Tibial nerve (tissue), 4 donors: ENCODE results near the gene GRIN3B. TPM values are rescaled to one million over a fixed set of nuclear protein-coding genes. Genes with fewer than 3 reads are reported as not detected.

Experiments used
- DNase-seq, 2 donors: peaks; one replicate each; pipeline ENCODE4 v3.0.0-alpha.2; 2019; ENCODE audit warnings: low spot score in 2 of 2
- H3K27ac ChIP-seq, 4 donors: fragments of 200-600 bp; sonication (generic) in 3 of 4; one replicate each; pipeline ENCODE4 v1.5.1; 2017 to 2019; ENCODE audit warnings: mild to moderate bottlenecking in 1 of 4
- H3K27me3 ChIP-seq, 2 donors: fragments of 200-600 bp; sonication (generic) in 1 of 2; one replicate each; pipeline versions ENCODE4 v1.5.1 to v1.6.0; 2017 to 2019
- H3K36me3 ChIP-seq, 3 donors: fragments of 200-600 bp; sonication (generic); one replicate each; pipeline ENCODE4 v1.5.1; 2018 to 2019
- H3K4me1 ChIP-seq, 4 donors: fragments of 200-600 bp; sonication (generic) in 3 of 4; one replicate each; pipeline ENCODE4 v1.5.1; 2017 to 2019
- H3K4me3 ChIP-seq, 4 donors: fragments of 200-600 bp; sonication (generic) in 3 of 4; one replicate each; pipeline ENCODE4 v1.5.1; 2017 to 2019; ENCODE audit warnings: mild to moderate bottlenecking in 1 of 4, moderate library complexity in 1 of 4
- H3K9me3 ChIP-seq, 4 donors: fragments of 200-600 bp; sonication (generic) in 3 of 4; one replicate each; pipeline ENCODE4 v1.5.1; 2017 to 2019
- CTCF ChIP-seq, 5 experiments: fragments of 200-600 bp in 3 of 5; fragments of 450-650 bp in 2 of 5; sonication (generic) in 3 of 5; IDR thresholded peaks; one replicate each; pipeline ENCODE4 v1.5.1; 2016 to 2019; ENCODE audit warnings: antibody characterized with exemption in 5 of 5, mild to moderate bottlenecking in 3 of 5, moderate library complexity in 2 of 5
- EP300 ChIP-seq, 2 donors: sonication (generic); formaldehyde crosslinking; IDR thresholded peaks; one replicate each; pipeline ENCODE4 v1.6.1; 2017; ENCODE audit warnings: antibody characterized with exemption in 2 of 2, mild to moderate bottlenecking in 1 of 2
- POLR2A ChIP-seq, 2 donors: fragments of 450-650 bp; IDR thresholded peaks; one replicate each; pipeline ENCODE4 v1.6.1; 2017; ENCODE audit warnings: antibody characterized with exemption in 2 of 2, mild to moderate bottlenecking in 2 of 2, moderate library complexity in 2 of 2
- WGBS, 2 donors: methylation state at CpG; one replicate each; pipeline ENCODE4 v1.1.5; 2018; 5-methylcytosine and 5-hydroxymethylcytosine counted together
- total RNA-seq, 4 donors: library from RNA; depleted of rRNA; stranded (reverse); fragments of >200 nt; gene quantifications; one replicate each; pipeline ENCODE4 v1.1.0, GENCODE V29; 2016

GRIN3B gene
- total RNA-seq, 4 donors from 2014 or later = 2.4 TPM; not detected in 3

DNA sequence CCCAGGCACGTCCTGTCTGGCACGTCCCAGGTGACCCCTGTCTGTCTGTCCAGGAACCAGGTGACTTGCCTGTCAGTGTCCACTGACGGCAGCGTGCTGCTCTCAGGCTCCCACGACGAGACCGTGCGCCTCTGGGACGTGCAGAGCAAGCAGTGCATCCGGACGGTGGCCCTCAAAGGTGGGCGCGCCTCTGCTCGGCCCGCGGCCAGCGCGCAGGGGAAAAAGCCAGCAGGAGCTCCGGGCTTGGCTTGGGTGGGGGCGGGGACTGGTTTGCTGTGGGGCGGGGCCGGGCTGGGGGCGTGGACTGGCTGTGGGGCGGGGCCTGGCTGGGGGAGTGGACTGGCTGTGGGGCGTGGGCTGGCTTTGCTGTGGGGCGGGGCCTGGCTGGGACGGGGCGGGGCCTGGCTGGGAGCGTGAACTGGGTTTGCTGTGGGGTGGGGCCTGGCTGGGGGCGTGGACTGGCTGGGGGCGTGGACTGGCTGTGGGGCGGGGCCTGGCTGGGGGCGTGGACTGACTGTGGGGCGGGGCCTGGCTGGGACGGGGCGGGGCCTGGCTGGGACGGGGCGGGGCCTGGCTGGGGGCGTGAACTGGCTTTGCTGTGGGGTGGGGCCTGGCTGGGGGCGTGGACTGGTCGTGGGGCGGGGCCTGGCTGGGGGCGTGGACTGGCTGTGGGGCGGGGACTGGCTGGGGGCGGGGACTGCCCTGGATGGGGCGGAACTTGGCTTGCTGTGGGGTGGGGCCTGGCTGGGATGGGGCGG lies 8.9 kb upstream of the GRIN3B start:
- WGBS, 2 donors = 94% methylated on average over 7 of the region's 47 CpGs; no CpG with 5 or more reads in 1 of the 2 donors
- H3K4me3 ChIP-seq = no peak overlapping the region
- H3K27me3 ChIP-seq = peaks cover 0 to 15% of the 10 kb centered on the region in 2 donors
- peaks cover 0 to 80% (median 0%) of the 10 kb centered on the region in 3 donors for H3K36me3 ChIP-seq
- no peaks in the 10 kb centered on the region for H3K9me3 ChIP-seq
- DNase-seq = no peak
- peaks cover 0 to 8% (median 5%) of the 10 kb centered on the region in 4 donors for H3K4me1 ChIP-seq
- no peak overlapping the region for H3K27ac ChIP-seq
- TF ChIP-seq CTCF (IDR thresholded peaks at IDR 0.05) = no peak
- no peak for TF ChIP-seq EP300 (IDR thresholded peaks at IDR 0.05)
- no peak for TF ChIP-seq POLR2A (IDR thresholded peaks at IDR 0.05)

DNA sequence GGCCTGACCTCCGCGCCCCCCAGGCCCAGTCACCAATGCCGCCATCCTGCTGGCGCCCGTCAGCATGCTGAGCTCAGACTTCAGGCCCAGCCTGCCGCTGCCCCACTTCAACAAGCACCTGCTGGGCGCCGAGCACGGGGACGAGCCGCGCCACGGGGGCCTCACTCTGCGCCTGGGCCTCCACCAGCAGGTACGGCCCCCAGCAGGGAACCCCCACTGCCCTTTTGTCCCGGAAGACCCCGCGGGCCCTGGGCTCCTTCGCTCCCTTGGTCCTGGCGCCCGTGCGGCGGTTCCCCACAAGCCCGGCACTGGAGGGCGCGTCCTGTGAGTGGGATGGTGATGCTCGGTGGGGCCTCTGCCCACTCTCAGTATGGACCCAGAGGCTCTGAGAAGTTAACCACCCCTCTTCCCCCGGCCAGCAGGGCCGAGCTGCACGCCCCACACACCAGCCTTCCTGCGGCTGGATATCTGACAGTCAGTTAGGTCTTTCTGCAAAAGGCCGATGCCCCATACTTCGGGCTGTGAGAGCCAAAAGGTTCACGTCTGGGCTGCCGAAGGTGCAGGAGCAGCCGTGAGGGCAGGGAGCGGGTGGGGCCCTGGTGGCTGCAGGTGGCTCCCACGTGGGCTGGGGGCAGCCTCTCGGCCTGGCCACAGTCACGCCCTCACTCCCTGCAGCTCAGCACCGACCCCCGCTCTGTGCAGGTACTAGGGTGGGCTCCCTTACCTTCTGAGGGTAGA lies 8.1 kb upstream of the GRIN3B start:
- WGBS, 2 donors = 90 to 91% methylated on average over 18 to 33 of the region's 42 CpGs
- no peak overlapping the region for H3K27ac ChIP-seq
- no peak overlapping the region for H3K4me3 ChIP-seq
- H3K9me3 ChIP-seq = no peaks in the 10 kb centered on the region
- peaks cover 0 to 23% of the 10 kb centered on the region in 2 donors for H3K27me3 ChIP-seq
- peaks cover 0 to 72% (median 0%) of the 10 kb centered on the region in 3 donors for H3K36me3 ChIP-seq
- no peak for DNase-seq
- peaks cover 0 to 11% (median 7%) of the 10 kb centered on the region in 4 donors for H3K4me1 ChIP-seq
- TF ChIP-seq POLR2A (IDR thresholded peaks at IDR 0.05) (no peak), EP300 (IDR thresholded peaks at IDR 0.05) (no peak), CTCF (IDR thresholded peaks at IDR 0.05) (no peak)

DNA sequence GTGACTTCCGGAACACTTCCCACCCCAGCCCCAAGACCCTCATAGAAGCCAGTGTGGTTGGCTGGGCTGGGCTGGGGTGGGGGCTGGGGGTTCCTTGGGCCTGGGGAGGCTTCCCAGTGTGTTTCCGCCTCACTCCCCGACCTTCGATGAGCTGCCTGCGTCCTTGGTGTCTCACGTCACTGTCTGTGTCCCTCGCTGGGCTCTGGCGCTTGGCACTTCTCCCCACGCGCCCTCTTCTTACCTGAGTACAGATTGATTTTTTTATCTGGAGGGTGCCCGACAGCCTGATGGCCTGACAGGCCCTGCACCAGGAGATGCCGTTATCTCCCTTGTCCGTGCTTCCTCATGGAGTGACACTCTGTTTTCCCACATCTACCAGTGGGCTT lies 7.6 kb upstream of the GRIN3B start:
- Histone ChIP-seq H3K36me3 (peaks cover 0 to 67% (median 0%) of the 10 kb centered on the region in 3 donors), H3K4me1 (peaks cover 0 to 11% (median 7%) of the 10 kb centered on the region in 4 donors), H3K9me3 (no peaks in the 10 kb centered on the region), H3K27me3 (peaks cover 0 to 28% of the 10 kb centered on the region in 2 donors), H3K4me3 (no peak overlapping the region), H3K27ac (no peak overlapping the region)
- 92 to 96% methylated on average over 12 to 13 of the region's 13 CpGs for WGBS, 2 donors
- no peak for DNase-seq
- TF ChIP-seq CTCF (IDR thresholded peaks at IDR 0.05) = no peak
- no peak for TF ChIP-seq EP300 (IDR thresholded peaks at IDR 0.05)
- TF ChIP-seq POLR2A (IDR thresholded peaks at IDR 0.05) = no peak

DNA sequence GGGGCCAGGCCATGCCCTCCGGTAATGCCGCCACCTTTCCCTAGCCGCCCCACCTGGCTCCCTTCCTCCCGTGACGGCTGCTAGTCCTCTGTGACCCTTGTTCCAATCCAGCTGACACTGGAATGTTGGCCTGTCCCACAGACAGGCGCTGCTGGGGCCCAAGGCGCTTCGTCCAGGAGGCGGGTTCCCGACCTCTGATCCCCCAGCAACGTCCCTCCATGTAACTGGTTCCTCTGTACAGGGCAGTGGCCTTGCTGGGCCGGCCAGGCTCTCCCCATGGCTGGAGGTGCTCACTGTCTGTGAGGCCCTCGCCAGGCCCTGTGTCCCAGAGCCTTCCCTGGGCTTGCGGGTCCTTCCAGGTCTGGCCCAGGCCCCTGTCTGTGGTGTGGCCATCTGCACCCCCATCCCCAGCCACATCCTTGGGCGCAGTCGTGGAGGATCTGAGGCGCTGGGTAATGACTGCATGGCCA lies 6.8 kb upstream of the GRIN3B start:
- Histone ChIP-seq H3K4me3 (no peak overlapping the region), H3K27ac (no peak overlapping the region), H3K4me1 (peaks cover 0 to 11% (median 7%) of the 10 kb centered on the region in 4 donors), H3K27me3 (peaks cover 0 to 36% of the 10 kb centered on the region in 2 donors), H3K36me3 (peaks cover 0 to 63% (median 0%) of the 10 kb centered on the region in 3 donors), H3K9me3 (no peaks in the 10 kb centered on the region)
- 78 to 87% methylated on average over 13 to 17 of the region's 17 CpGs for WGBS, 2 donors
- no peak for TF ChIP-seq EP300 (IDR thresholded peaks at IDR 0.05)
- TF ChIP-seq CTCF (IDR thresholded peaks at IDR 0.05) = no peak
- TF ChIP-seq POLR2A (IDR thresholded peaks at IDR 0.05) = no peak
- no peak for DNase-seq
